GM12865 (cell line): Measurements from ENCODE around the gene SPRN.
"Not testable (repeated sequence)": the region's sequence is repeated elsewhere in the genome, so short reads cannot be mapped to it uniquely, and the experiment has no call there.

ENCODE experiments used
- DNase-seq: peaks from one replicate; pipeline ENCODE4 v3.0.0; 2010; ENCODE audit warnings: low read depth
- H3K4me3 ChIP-seq: 2 replicates; pipeline ENCODE4 v1.5.1; 2011; ENCODE audit warnings: mild to moderate bottlenecking, low read depth, low read length, control low read depth
- CTCF ChIP-seq: IDR thresholded peaks from 2 replicates; pipeline ENCODE4 v1.5.1; 2011; ENCODE audit warnings: low read length, control low read depth, low read depth, inconsistent platforms; ENCODE audit not compliant: insufficient read depth; ENCODE audit errors: missing control alignments

SPRN gene

GRCh38 chr10:133424601-133425000 is at the start of gene SPRN:
Gene SPRN, minus strand, starts transcription at chr10:133424625. Its CDS starts 944 bp downstream, at chr10:133423681.
- not testable (repeated sequence) for DNase-seq, H3K4me3 ChIP-seq

- no peak overlapping the region for H3K4me3 ChIP-seq
- TF ChIP-seq CTCF, result no peak
- DNase-seq, result no peak
Measured at GRCh38 chr10:133474027-133474426, 49.6 kb upstream of the SPRN start.

GRCh38 chr10:133473270-133473669 is 48.8 kb upstream of the SPRN start:
- no peak for DNase-seq
- no peak for TF ChIP-seq CTCF
- no peak overlapping the region for H3K4me3 ChIP-seq

- TF ChIP-seq CTCF, result no peak
- no peak overlapping the region for H3K4me3 ChIP-seq
- DNase-seq, result no peak
Measured at GRCh38 chr10:133471300-133472109, 47.1 kb upstream of the SPRN start.

- not testable (repeated sequence) for DNase-seq, H3K4me3 ChIP-seq
Measured at GRCh38 chr10:133469205-133469604, 44.8 kb upstream of the SPRN start.

GRCh38 chr10:133467286-133467911 is 43.0 kb upstream of the SPRN start:
- H3K4me3 ChIP-seq, result no peak overlapping the region
- no peak for DNase-seq
- no peak for TF ChIP-seq CTCF

- TF ChIP-seq CTCF, result no peak
- DNase-seq, result no peak
- no peak overlapping the region for H3K4me3 ChIP-seq
Measured at GRCh38 chr10:133466683-133467275, 42.4 kb upstream of the SPRN start.
